ENCODE data around the gene PCYT1B. TPM values are rescaled to one million over a fixed set of nuclear protein-coding genes. Genes with fewer than 3 reads are reported as not detected.

The PCYT1B gene
- total and polyA plus RNA-seq, 2 of the 13 experiments (the other 11 are each of a cell fraction or from before 2014, with no cell fraction given): 6.1 to 9.2 TPM

DNA sequence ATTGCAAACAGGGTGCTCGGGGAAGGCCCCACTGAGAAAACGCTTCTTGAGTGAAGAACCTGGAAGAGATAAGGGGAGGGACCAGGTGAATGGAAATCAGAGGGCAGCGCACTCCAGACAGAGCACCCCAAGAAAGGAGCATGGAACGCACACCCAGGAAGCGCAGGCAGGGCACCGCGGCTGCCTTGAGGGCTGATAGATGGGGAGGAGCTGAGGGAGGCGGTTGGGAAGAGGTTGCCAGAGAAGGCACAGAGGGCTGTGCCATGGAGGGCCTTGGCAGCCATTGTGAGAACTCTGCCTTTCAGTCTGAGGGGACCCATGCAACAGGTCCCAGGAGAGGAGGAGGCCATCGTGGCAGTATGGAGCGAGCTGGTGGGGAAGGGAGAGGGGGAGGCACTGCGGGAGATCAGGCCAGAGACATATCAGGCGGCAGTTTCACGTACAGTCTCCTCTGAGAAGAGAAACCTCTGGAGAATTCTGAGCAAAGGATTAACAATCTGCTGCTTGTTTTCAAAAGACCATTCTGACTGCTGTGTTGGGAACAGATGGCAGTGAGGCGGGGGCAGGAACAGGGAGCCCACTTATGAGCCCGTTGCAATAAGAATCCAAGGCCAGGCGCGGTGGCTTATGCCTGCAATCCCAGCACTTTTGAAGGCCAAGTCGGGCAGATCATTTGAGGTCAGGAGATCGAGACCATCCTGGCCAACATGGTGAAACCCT, 83.7 kb downstream of the PCYT1B start:
- Histone ChIP-seq H3K27me3 (ENCODE audit: control insufficient read depth in 1 of 2, insufficient read depth in 2 of 2, low read length in 2 of 2) (no peaks in the 10 kb centered on the region), H3K4me3 (replicated peaks in 1 of 3; ENCODE audit: insufficient read depth in 1 of 3, low read depth in 2 of 3, low read length in 3 of 3) (no peak overlapping the region), H3K4me2 (ENCODE audit: low read depth, low read length) (no peak overlapping the region), H2AFZ (ENCODE audit: low read length) (no peak overlapping the region), H3K9ac (ENCODE audit: insufficient read depth, low read depth, low read length) (no peak overlapping the region), H3K27ac (ENCODE audit: extremely low read length, insufficient read depth, low read length) (no peak overlapping the region), H3K4me1 (ENCODE audit: insufficient read depth, low read length) (no peaks in the 10 kb centered on the region), H3K9me3 (ENCODE audit: low read length) (no peaks in the 10 kb centered on the region), H4K20me1 (ENCODE audit: insufficient read depth, low read length) (no peaks in the 10 kb centered on the region), H3K79me2 (ENCODE audit: insufficient read depth, low read length) (no peaks in the 10 kb centered on the region), H3K36me3 (replicated peaks in 1 of 2; ENCODE audit: control insufficient read depth in 1 of 2, insufficient read depth in 2 of 2, low read length in 2 of 2) (no peaks in the 10 kb centered on the region; a peak in 2 of 5 replicates)
- TF ChIP-seq ZNF792 (CRISPR knock-in tag; IDR thresholded peaks at IDR 0.05) (no peak), SRSF1 (optimal IDR thresholded peaks at IDR 0.05; ENCODE audit: low read depth, low read length) (no peak), MEIS1 (CRISPR knock-in tag; IDR thresholded peaks at IDR 0.05; ENCODE audit: borderline replicate concordance) (no peak), NCOA1 (CRISPR knock-in tag; IDR thresholded peaks at IDR 0.05) (no peak), ZNF407 (CRISPR knock-in tag; IDR thresholded peaks at IDR 0.05; ENCODE audit: not compliant biosample characterization) (no peak), SOX13 (IDR thresholded peaks at IDR 0.05) (no peak), SOX13 (CRISPR knock-in tag; conservative IDR thresholded peaks at IDR 0.05 in 1 of 2, IDR thresholded peaks at IDR 0.05 in 1 of 2) (no peak)
- TF ChIP-seq, protein P1, sequence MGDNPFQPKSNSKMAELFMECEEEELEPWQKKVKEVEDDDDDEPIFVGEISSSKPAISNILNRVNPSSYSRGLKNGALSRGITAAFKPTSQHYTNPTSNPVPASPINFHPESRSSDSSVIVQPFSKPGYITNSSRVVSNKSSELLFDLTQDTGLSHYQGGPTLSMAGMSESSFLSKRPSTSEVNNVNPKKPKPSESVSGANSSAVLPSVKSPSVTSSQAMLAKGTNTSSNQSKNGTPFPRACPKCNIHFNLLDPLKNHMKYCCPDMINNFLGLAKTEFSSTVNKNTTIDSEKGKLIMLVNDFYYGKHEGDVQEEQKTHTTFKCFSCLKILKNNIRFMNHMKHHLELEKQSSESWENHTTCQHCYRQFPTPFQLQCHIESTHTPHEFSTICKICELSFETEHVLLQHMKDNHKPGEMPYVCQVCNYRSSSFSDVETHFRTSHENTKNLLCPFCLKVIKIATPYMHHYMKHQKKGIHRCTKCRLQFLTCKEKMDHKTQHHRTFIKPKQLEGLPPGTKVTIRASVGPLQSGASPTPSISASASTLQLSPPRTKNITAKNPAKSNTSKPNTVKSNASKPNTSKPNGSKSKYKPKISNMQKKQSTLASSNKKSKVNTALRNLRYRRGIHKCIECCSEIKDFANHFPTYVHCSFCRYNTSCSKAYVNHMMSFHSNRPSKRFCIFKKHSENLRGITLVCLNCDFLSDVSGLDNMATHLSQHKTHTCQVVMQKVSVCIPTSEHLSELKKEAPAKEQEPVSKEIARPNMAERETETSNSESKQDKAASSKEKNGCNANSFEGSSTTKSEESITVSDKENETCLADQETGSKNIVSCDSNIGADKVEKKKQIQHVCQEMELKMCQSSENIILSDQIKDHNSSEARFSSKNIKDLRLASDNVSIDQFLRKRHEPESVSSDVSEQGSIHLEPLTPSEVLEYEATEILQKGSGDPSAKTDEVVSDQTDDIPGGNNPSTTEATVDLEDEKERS (CRISPR knock-in tag; IDR thresholded peaks at IDR 0.05): no peak
- no TSS peak for BruUV-seq (replicated peaks)
- WGBS (ENCODE audit: low lambda C conversion rate): 93% methylated on average over 12 of the region's 19 CpGs
- POLR2A ChIA-PET: no interaction called here
- ATAC-seq (no peak), FAIRE-seq (no peak), DNase-seq (ENCODE audit: low spot score) (no peak)
- intact Hi-C loops (cut with micrococcal nuclease; ENCODE audit: unreplicated experiment): no loop called here
- in situ Hi-C loops (cut with HindIII; ENCODE audit: extremely low pct_ligation_motif_present, low pct_unique_long_range_greater_than_20kb): no loop called here
- CTCF ChIA-PET (ENCODE audit: low intra/inter-chr PET ratio, low total read pairs): no interaction called here

Data from HepG2 (cell line).